RWPE1 (cell line): ENCODE data around the gene AS3MT.

Source experiments
- CTCF ChIA-PET: fragments of 350-600 bp; sonication (Branson Sonifier 250); formaldehyde crosslinking; extraction: SDS; loops from one replicate; lab custom pipeline; 2021; lab: Yijun Ruan, JAX
- POLR2A ChIA-PET: fragments of 400-600 bp; formaldehyde crosslinking; extraction: SDS; loops from one replicate; lab custom pipeline; 2020; ENCODE audit warnings: antibody characterized with exemption; ENCODE audit not compliant: low non-redundant PET; lab: Yijun Ruan, JAX
- DNase-seq: peaks from one replicate; pipeline ENCODE4 v3.0.0; 2012; ENCODE audit warnings: low spot score
- H3K27ac ChIP-seq: fragments of 450-650 bp; 2 replicates; pipeline ENCODE4 v1.5.1; 2017
- TF ChIP-seq, protein P1 (sequence below): fragments of 450-650 bp; conservative IDR thresholded peaks from 2 replicates; pipeline ENCODE4 v1.5.1; 2017; ENCODE audit warnings: low read depth, mild to moderate bottlenecking

Gene AS3MT

DNA sequence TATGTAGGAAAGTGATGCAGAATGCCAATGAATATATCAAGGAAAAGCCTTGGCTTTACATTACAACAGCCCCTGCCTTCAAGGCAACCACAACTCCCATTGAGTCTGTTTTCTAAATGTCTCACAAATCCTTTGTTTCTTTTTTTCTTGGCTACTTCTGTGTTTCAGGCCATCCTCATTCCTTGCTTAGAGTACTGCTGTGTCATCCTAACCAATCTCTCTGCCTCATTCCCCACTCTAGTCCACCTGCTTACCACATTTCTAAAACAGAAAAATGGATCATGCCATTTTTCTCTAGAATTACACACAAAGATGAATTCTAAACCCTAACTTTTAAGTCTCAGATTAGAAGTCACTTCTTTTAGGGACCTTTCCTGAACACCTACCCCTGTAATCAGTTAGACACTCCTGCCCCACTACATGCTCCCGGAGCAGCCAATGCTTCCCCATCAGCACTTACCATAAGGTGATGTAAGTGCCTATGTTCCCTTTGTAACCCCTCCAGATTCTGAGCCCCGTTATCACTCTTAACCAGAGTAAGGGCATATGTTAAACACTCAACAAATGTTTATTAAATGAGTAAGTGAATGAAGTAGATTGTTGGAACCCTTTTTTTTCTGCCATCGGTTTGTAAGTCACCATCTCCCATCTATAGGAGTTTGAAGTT lies 12.4 kb upstream of the AS3MT start:
- H3K27ac ChIP-seq, result no peak overlapping the region
- TF ChIP-seq, protein P1, sequence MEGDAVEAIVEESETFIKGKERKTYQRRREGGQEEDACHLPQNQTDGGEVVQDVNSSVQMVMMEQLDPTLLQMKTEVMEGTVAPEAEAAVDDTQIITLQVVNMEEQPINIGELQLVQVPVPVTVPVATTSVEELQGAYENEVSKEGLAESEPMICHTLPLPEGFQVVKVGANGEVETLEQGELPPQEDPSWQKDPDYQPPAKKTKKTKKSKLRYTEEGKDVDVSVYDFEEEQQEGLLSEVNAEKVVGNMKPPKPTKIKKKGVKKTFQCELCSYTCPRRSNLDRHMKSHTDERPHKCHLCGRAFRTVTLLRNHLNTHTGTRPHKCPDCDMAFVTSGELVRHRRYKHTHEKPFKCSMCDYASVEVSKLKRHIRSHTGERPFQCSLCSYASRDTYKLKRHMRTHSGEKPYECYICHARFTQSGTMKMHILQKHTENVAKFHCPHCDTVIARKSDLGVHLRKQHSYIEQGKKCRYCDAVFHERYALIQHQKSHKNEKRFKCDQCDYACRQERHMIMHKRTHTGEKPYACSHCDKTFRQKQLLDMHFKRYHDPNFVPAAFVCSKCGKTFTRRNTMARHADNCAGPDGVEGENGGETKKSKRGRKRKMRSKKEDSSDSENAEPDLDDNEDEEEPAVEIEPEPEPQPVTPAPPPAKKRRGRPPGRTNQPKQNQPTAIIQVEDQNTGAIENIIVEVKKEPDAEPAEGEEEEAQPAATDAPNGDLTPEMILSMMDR, result no peak
- ChIA-PET POLR2A (no interaction called here), CTCF (no interaction called here)
- no peak for DNase-seq

DNA sequence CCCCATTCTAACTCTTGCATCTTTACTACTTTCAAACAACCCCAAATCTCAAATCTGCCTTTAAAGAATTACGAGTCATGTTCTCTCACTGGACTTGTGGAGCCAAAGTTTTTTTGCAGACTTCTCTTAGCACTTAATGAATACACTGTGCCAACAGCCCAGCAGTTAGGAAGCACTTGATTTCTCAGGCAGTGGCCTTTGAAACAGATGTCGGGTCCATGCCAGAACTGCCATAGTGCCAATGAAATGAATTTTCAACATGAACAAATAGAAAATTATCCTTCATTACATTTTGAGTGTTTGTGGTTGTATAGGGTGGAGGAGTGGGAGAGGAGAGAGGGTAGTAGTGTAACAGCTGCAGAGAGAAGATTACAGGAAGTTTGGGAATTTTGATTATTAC lies 9.4 kb upstream of the AS3MT start:
- ChIA-PET POLR2A (no interaction called here), CTCF (interaction anchor here (1.9 kb wide), 1 partner anchor 42 kb away, joined by 7 read pairs; no protein-coding TSS in a partner anchor)
- no peak overlapping the region for H3K27ac ChIP-seq
- TF ChIP-seq, protein P1, result no peak
- DNase-seq, result no peak

- TF ChIP-seq, protein P1, result no peak
Observed at GRCh38 chr10:102863660-102864059, 5.6 kb upstream of the AS3MT start.

GRCh38 chr10:102865620-102866019 lies 3.6 kb upstream of the AS3MT start:
- POLR2A ChIA-PET, result no interaction called here
- CTCF ChIA-PET, result interaction anchor here (0.5 to 0.9 kb wide), 2 partner anchors 36 to 720 kb away, joined by 3 to 4 read pairs; no protein-coding TSS in a partner anchor
- TF ChIP-seq, protein P1, result no peak
- no peak for DNase-seq
- H3K27ac ChIP-seq, result no peak overlapping the region

More at GRCh38 chr10:102863660-102864059, 5.6 kb upstream of the AS3MT start:
- ChIA-PET POLR2A (no interaction called here), CTCF (no interaction called here)
- no peak overlapping the region for H3K27ac ChIP-seq
- DNase-seq, result no peak

GRCh38 chr10:102868911-102869257 lies 386 bp upstream of the AS3MT start:
- H3K27ac ChIP-seq, result peak overlapping the region; percentile 47
- ChIA-PET POLR2A (no interaction called here), CTCF (no interaction called here)
- no peak for DNase-seq
- TF ChIP-seq, protein P1, result no peak

DNA sequence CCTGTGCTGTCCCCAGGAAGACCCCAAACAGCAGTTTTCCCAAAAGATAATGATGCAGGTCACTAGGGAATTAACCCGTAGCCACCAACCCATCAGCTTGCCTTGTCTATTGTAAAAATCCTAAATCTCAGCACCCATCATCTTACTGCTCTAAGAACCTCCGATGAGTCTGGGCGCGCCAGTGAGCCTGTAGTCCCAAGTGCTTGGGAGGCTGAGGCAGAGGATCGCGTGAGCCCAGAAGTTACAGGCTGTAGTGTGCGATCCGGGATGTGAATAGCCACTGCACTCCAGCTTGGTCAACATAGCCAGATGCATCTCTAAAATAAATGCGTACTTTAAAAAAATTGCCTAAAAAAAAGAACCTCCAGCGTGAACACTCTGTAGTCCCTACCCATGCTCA lies 951 bp downstream of the AS3MT start:
- no peak for DNase-seq
- H3K27ac ChIP-seq, result no peak overlapping the region
- ChIA-PET POLR2A (no interaction called here), CTCF (no interaction called here)
- TF ChIP-seq, protein P1, result no peak
